ENCODE results near the gene CLSTN2. TPM values are rescaled to one million over a fixed set of nuclear protein-coding genes. Genes with fewer than 3 reads are reported as not detected.
A peak's percentile ranks its signal among the peaks of the same experiment; 100 is the strongest.

Gene CLSTN2
- total and polyA plus RNA-seq, 12 donors: 0.67 to 17.8 (median 5.3) TPM

GRCh38 chr3:140601881-140602280, 666.9 kb downstream of the CLSTN2 start:
- Histone ChIP-seq H3K27me3 (no peaks in the 10 kb centered on the region), H3K36me3 (replicated peaks in 1 of 2) (no peaks in the 10 kb centered on the region), H3K4me3 (no peak overlapping the region), H3K9me3 (replicated peaks in 1 of 3) (no peaks in the 10 kb centered on the region), H3K4me1 (replicated peaks in 1 of 2) (peaks cover 4 to 22% of the 10 kb centered on the region in 2 donors), H3K27ac (no peak overlapping the region)
- DNase-seq: no peak
- TF ChIP-seq CTCF (IDR thresholded peaks at IDR 0.05): no peak
- no peak for TF ChIP-seq POLR2A (IDR thresholded peaks at IDR 0.05)
- WGBS, 4 donors: 89 to 98% (median 96%) methylated on average over 3 of the region's 3 CpGs
- intact Hi-C loops (cut with DNase I): no loop called here

GRCh38 chr3:140602781-140603180, 667.8 kb downstream of the CLSTN2 start:
- TF ChIP-seq POLR2A (IDR thresholded peaks at IDR 0.05) (no peak), CTCF (IDR thresholded peaks at IDR 0.05) (no peak)
- Histone ChIP-seq H3K4me3 (no peak overlapping the region), H3K36me3 (replicated peaks in 1 of 2) (no peaks in the 10 kb centered on the region), H3K9me3 (replicated peaks in 1 of 3) (no peaks in the 10 kb centered on the region), H3K27me3 (no peaks in the 10 kb centered on the region), H3K4me1 (replicated peaks in 1 of 2) (peaks cover 4 to 19% of the 10 kb centered on the region in 2 donors), H3K27ac (no peak overlapping the region)
- WGBS, 4 donors: 45 to 65% (median 55%) methylated on average over 2 of the region's 2 CpGs
- intact Hi-C loops (cut with DNase I): no loop called here
- DNase-seq: peak; percentile 51 to 79 (median 71)

- TF ChIP-seq CTCF (IDR thresholded peaks at IDR 0.05) (no peak), POLR2A (IDR thresholded peaks at IDR 0.05) (no peak)
- Histone ChIP-seq H3K9me3 (replicated peaks in 1 of 3) (no peaks in the 10 kb centered on the region), H3K36me3 (replicated peaks in 1 of 2) (no peaks in the 10 kb centered on the region), H3K27ac (no peak overlapping the region), H3K4me3 (no peak overlapping the region), H3K27me3 (no peaks in the 10 kb centered on the region), H3K4me1 (replicated peaks in 1 of 2) (peaks cover 4 to 14% of the 10 kb centered on the region in 2 donors)
- DNase-seq: no peak
- intact Hi-C loops (cut with DNase I): no loop called here
- whole genome bisulfite sequencing, 4 donors: 78 to 89% (median 81%) methylated on average over 3 of the region's 3 CpGs
Measured at GRCh38 chr3:140603766-140604165, 668.8 kb downstream of the CLSTN2 start.

- no peak overlapping the region for H3K4me3 ChIP-seq
- no peaks in the 10 kb centered on the region for H3K9me3 ChIP-seq (replicated peaks in 1 of 3)
- no peak for TF ChIP-seq CTCF (IDR thresholded peaks at IDR 0.05)
- no peak for TF ChIP-seq POLR2A (IDR thresholded peaks at IDR 0.05)
- H3K36me3 ChIP-seq (replicated peaks in 1 of 2): no peaks in the 10 kb centered on the region
- H3K27ac ChIP-seq: no peak overlapping the region
- no peaks in the 10 kb centered on the region for H3K4me1 ChIP-seq (replicated peaks in 1 of 2)
- 76 to 90% (median 83%) methylated on average over 3 of the region's 3 CpGs for WGBS, 4 donors
- H3K27me3 ChIP-seq: no peaks in the 10 kb centered on the region
- DNase-seq: no peak
- intact Hi-C loops (cut with DNase I): no loop called here
Measured at GRCh38 chr3:140610544-140610943, 675.6 kb downstream of the CLSTN2 start.
